ENCODE results near the gene METTL26.

GRCh38 chr16:638836-639235 lies 2.7 kb upstream of the METTL26 start:
- TF ChIP-seq CTCF (IDR thresholded peaks at IDR 0.05) (no peak), POLR2A (IDR thresholded peaks at IDR 0.05) (no peak)

Measured in heart left ventricle (tissue), 13 donors.